Measurements from ENCODE around the gene PAPPA.

PAPPA gene

DNA sequence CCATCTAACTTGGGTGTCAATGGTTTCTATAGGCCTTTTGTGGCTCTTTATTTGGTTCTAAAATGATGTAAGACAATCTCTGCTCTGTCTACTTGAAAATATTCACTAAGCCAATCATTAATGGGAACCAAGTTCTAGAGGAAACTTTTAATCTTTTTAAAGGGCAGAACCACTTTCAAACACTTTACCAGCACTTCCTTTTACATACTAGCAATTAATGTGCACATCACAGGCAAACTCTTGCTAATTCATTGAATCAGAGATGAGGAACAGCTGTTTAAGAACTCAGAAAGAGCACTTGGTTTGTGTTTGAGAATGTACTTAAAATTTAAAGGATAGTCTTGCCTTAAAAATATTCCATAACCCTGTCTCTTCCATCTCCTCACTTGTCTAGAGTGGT lies 83.4 kb downstream of the PAPPA start:
- peaks cover 0 to 23% (median 4%) of the 10 kb centered on the region in 4 donors for H3K4me1 ChIP-seq
- DNase-seq = no peak
- no peaks in the 10 kb centered on the region for H3K27me3 ChIP-seq
- H3K36me3 ChIP-seq = no peaks in the 10 kb centered on the region
- H3K4me3 ChIP-seq = no peak overlapping the region
- no peaks in the 10 kb centered on the region for H3K9me3 ChIP-seq
- TF ChIP-seq, protein P1, sequence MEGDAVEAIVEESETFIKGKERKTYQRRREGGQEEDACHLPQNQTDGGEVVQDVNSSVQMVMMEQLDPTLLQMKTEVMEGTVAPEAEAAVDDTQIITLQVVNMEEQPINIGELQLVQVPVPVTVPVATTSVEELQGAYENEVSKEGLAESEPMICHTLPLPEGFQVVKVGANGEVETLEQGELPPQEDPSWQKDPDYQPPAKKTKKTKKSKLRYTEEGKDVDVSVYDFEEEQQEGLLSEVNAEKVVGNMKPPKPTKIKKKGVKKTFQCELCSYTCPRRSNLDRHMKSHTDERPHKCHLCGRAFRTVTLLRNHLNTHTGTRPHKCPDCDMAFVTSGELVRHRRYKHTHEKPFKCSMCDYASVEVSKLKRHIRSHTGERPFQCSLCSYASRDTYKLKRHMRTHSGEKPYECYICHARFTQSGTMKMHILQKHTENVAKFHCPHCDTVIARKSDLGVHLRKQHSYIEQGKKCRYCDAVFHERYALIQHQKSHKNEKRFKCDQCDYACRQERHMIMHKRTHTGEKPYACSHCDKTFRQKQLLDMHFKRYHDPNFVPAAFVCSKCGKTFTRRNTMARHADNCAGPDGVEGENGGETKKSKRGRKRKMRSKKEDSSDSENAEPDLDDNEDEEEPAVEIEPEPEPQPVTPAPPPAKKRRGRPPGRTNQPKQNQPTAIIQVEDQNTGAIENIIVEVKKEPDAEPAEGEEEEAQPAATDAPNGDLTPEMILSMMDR (IDR thresholded peaks at IDR 0.05) = no peak
- intact Hi-C loops (cut with DNase I; ENCODE audit: low total_unique reads) = no loop called here
- H3K27ac ChIP-seq = no peak overlapping the region

DNA sequence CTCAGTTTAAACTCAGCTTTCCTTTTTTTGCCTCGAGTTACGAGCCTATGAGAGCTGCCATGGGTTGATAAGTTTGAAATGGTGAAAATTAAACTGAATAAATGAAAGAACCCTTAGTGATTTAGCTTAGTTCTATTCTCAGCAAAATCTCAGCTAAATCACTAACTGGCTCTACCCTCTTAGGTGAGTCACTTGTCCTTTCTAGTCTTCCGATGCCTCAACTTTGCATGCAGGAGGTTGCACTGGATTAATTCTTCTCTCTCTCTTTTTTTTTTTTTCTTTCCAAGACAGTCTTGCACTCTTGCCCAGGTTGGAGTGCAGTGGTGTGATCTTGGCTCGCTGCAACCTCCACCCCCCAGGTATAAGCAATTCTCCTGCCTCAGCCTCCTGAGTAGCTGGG lies 83.9 kb downstream of the PAPPA start:
- TF ChIP-seq, protein P1 (IDR thresholded peaks at IDR 0.05) = no peak
- Histone ChIP-seq H3K4me1 (peaks cover 0 to 23% (median 4%) of the 10 kb centered on the region in 4 donors), H3K4me3 (no peak overlapping the region), H3K27me3 (no peaks in the 10 kb centered on the region), H3K36me3 (peaks cover 0 to 1% (median 0%) of the 10 kb centered on the region in 3 donors), H3K27ac (no peak overlapping the region), H3K9me3 (no peaks in the 10 kb centered on the region)
- intact Hi-C loops (cut with DNase I; ENCODE audit: low total_unique reads) = no loop called here
- DNase-seq = no peak

DNA sequence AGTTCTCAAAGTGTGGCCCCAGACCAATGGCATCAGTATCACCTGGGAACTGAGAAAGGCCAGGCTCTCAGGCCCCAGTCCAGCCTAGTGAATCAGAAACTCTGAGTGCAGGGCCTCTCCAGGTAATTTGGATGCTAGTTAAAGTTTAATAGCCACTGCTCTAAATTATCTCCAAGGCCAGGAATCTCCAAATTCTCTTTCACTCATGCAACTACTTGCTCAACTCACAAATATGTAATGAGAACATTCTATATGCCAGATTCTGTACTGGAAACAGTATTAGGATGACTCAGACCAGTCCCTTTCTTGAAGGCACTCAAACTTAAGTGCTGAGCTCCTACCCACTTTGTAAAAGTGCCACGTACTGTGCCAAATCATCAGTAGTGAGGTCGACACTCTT lies 84.6 kb downstream of the PAPPA start:
- no peak for DNase-seq
- TF ChIP-seq, protein P1 (IDR thresholded peaks at IDR 0.05) = no peak
- no peak overlapping the region for H3K4me3 ChIP-seq
- H3K36me3 ChIP-seq = peaks cover 0 to 8% (median 0%) of the 10 kb centered on the region in 3 donors
- H3K4me1 ChIP-seq = peaks cover 0 to 23% (median 3%) of the 10 kb centered on the region in 4 donors
- H3K9me3 ChIP-seq = no peaks in the 10 kb centered on the region
- H3K27ac ChIP-seq = no peak overlapping the region
- intact Hi-C loops (cut with DNase I; ENCODE audit: low total_unique reads) = no loop called here
- H3K27me3 ChIP-seq = no peaks in the 10 kb centered on the region

DNA sequence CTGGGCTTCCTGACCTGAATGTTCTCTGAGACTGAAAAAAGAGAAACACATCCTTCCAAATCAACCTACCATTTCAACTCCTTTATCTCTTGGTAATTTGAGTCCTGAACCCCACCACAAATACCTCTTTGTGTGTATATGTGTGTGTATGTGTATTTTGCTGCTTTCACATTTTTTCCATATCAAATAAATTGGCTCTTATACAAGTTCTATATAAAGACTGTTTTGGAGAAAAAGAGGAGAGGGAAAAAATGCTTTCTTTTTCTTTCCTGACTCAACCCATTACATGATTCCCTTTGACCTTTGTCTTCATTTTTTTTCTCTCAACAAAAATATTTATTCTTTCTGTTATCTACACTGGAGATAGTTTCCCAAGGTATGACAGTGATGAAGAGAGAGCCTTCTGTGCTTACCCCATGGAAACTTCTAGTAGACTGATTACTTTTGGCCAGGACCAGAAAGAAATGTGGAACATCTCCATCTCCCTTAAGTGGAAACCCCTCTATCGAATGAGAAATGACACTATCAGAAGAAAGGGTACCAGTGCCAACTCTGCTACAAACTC lies 85.3 kb downstream of the PAPPA start:
- H3K36me3 ChIP-seq = peaks cover 0 to 8% (median 0%) of the 10 kb centered on the region in 3 donors
- intact Hi-C loops (cut with DNase I; ENCODE audit: low total_unique reads) = no loop called here
- H3K27me3 ChIP-seq = no peaks in the 10 kb centered on the region
- no peak overlapping the region for H3K27ac ChIP-seq
- TF ChIP-seq, protein P1 (IDR thresholded peaks at IDR 0.05) = no peak
- no peak for DNase-seq
- no peaks in the 10 kb centered on the region for H3K9me3 ChIP-seq
- H3K4me1 ChIP-seq = peaks cover 0 to 17% (median 0%) of the 10 kb centered on the region in 4 donors
- H3K4me3 ChIP-seq = no peak overlapping the region

DNA sequence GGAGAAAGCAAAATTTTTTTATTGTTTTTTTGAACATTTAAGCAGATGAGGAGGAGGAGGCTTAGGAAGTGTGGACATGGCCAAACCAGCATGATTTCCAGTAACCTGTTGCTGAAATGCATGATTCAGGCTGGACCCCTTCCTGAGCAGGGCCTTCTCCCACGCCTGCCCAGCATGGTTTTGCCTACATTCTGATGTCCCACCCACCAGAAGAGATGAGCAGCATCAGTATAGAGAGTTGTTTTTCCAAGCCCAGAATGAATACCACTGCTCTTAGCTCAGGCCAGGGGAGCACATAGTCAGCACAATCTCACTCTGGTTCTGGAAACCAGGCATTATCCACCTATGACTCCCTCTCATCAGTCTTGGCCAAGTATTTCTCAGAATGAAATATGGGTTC lies 90.1 kb downstream of the PAPPA start:
- intact Hi-C loops (cut with DNase I; ENCODE audit: low total_unique reads) = no loop called here
- TF ChIP-seq, protein P1 (IDR thresholded peaks at IDR 0.05) = no peak
- no peak overlapping the region for H3K27ac ChIP-seq

More for the DNA sequence above, 90.1 kb downstream of the PAPPA start:
- DNase-seq = no peak
- Histone ChIP-seq H3K36me3 (peaks cover 0 to 8% (median 0%) of the 10 kb centered on the region in 3 donors), H3K4me3 (no peak overlapping the region), H3K27me3 (no peaks in the 10 kb centered on the region), H3K9me3 (no peaks in the 10 kb centered on the region), H3K4me1 (peaks cover 0 to 4% (median 0%) of the 10 kb centered on the region in 4 donors)
